H1 (cell line): ENCODE measurements around the gene UMODL1. TPM values are rescaled to one million over a fixed set of nuclear protein-coding genes. Genes with fewer than 3 reads are reported as not detected.
"Not testable (repeated sequence)": the region's sequence is repeated elsewhere in the genome, so short reads cannot be mapped to it uniquely, and the experiment has no call there.

Source experiments
- CTCF ChIA-PET: fragments of 300-600 bp; sonication (Branson Sonifier 250); formaldehyde crosslinking; loops from one replicate; lab custom pipeline; 2021; ENCODE audit not compliant: partially characterized antibody; lab: Charles Lee
- POLR2A ChIA-PET: fragments of 300-600 bp; sonication (Branson Sonifier 250); formaldehyde crosslinking; loops from one replicate; lab custom pipeline; 2021; ENCODE audit warnings: inconsistent platforms; ENCODE audit not compliant: partially characterized antibody; lab: Charles Lee
- DNase-seq, 2 experiments: peaks; one replicate each; pipeline versions ENCODE4 v3.0.0 to v3.0.0-alpha.2; 2010 to 2022; ENCODE audit warnings: low spot score in 2 of 2, low read depth in 1 of 2, mixed read lengths in 1 of 2
- FAIRE-seq: peaks from 2 replicates; lab custom pipeline; 2011; peaks lifted over from hg19 to GRCh38; lab: Jason Lieb, UNC
- H2AFZ ChIP-seq: 2 replicates; pipeline ENCODE4 v1.8.1; 2012; ENCODE audit warnings: low read length, inconsistent platforms
- H2AK5ac ChIP-seq: 2 replicates; pipeline ENCODE4 v1.6.1; 2013; ENCODE audit warnings: low read depth, low read length
- H2BK120ac ChIP-seq: replicated peaks from 2 replicates; pipeline ENCODE3; 2013; ENCODE audit warnings: low read depth, low read length, inconsistent platforms
- H2BK12ac ChIP-seq: 2 replicates; pipeline ENCODE4 v1.6.1; 2013; ENCODE audit warnings: low read depth, low read length
- H2BK15ac ChIP-seq: 2 replicates; pipeline ENCODE4 v1.6.1; 2013; ENCODE audit warnings: low read length
- H2BK20ac ChIP-seq: 2 replicates; pipeline ENCODE4 v1.6.1; 2013; ENCODE audit warnings: low read length
- H2BK5ac ChIP-seq: 2 replicates; pipeline ENCODE4 v1.6.1; 2013; ENCODE audit warnings: low read depth, low read length
- H3K14ac ChIP-seq: 2 replicates; pipeline ENCODE4 v1.6.1; 2013; ENCODE audit warnings: inconsistent platforms; ENCODE audit not compliant: insufficient read length
- H3K18ac ChIP-seq: 2 replicates; pipeline ENCODE4 v1.6.1; 2013; ENCODE audit warnings: low read length; ENCODE audit errors: extremely low read depth
- H3K23ac ChIP-seq: 2 replicates; pipeline ENCODE4 v1.6.1; 2013; ENCODE audit warnings: inconsistent platforms; ENCODE audit not compliant: insufficient read length
- H3K23me2 ChIP-seq: 2 replicates; pipeline ENCODE4 v1.6.1; 2013; ENCODE audit warnings: low read depth, low read length
- H3K27ac ChIP-seq: 2 replicates; pipeline ENCODE4 v1.6.1; 2011; ENCODE audit warnings: low read depth, low read length, inconsistent platforms
- H3K27me3 ChIP-seq, 4 experiments: replicated peaks in 1 of 4; 1 replicate in 1 of 4; 2 replicates in 3 of 4; pipeline versions ENCODE4 v1.6.1 to v1.8.1; 2011 to 2013; ENCODE audit warnings: low read length in 3 of 4, mild to moderate bottlenecking in 3 of 4, inconsistent platforms in 2 of 4, mixed read lengths in 2 of 4, moderate library complexity in 1 of 4; ENCODE audit not compliant: control insufficient read depth in 3 of 4, insufficient read depth in 3 of 4; ENCODE audit errors: extremely low read depth in 1 of 4
- H3K36me3 ChIP-seq, 4 experiments: 2 replicates each; pipeline versions ENCODE4 v1.6.1 to v1.8.1; 2011 to 2013; ENCODE audit warnings: mild to moderate bottlenecking in 4 of 4, low read length in 3 of 4, moderate library complexity in 2 of 4, control low read depth in 1 of 4, inconsistent platforms in 1 of 4; ENCODE audit not compliant: insufficient read depth in 4 of 4, control insufficient read depth in 2 of 4
- H3K4ac ChIP-seq: replicated peaks from 2 replicates; pipeline ENCODE3; 2013; ENCODE audit warnings: low read length, low read depth, mixed read lengths, inconsistent platforms; ENCODE audit not compliant: insufficient read length
- H3K4me1 ChIP-seq, 4 experiments: replicated peaks in 1 of 4; 1 replicate in 1 of 4; 2 replicates in 3 of 4; pipeline versions ENCODE4 v1.6.1 to v1.8.1; 2011 to 2013; ENCODE audit warnings: low read length in 3 of 4, inconsistent platforms in 2 of 4, mixed read lengths in 1 of 4; ENCODE audit not compliant: insufficient read depth in 4 of 4, control insufficient read depth in 3 of 4
- H3K4me2 ChIP-seq, 2 experiments: 2 replicates each; pipeline versions ENCODE4 v1.6.1 to v1.8.1; 2011 to 2013; ENCODE audit warnings: low read depth in 2 of 2, low read length in 2 of 2, control low read depth in 1 of 2, inconsistent platforms in 1 of 2, mild to moderate bottlenecking in 1 of 2; ENCODE audit not compliant: insufficient read depth in 1 of 2
- H3K4me3 ChIP-seq, 4 experiments: fragments of 200-600, 300-600 bp in 1 of 4; sonication (generic), shearing (Covaris generic), sonication (Bioruptor Twin) in 1 of 4; 2 replicates each; pipeline versions ENCODE4 v1.5.1 to v1.8.1; 2011 to 2016; ENCODE audit warnings: low read length in 4 of 4, low read depth in 3 of 4, control low read depth in 2 of 4, inconsistent platforms in 2 of 4, mild to moderate bottlenecking in 2 of 4, mixed read lengths in 1 of 4, moderate library complexity in 1 of 4; ENCODE audit not compliant: insufficient read depth in 2 of 4; ENCODE audit errors: extremely low read depth in 1 of 4
- H3K56ac ChIP-seq: replicated peaks from 2 replicates; pipeline ENCODE3; 2013; ENCODE audit warnings: low read depth, mild to moderate bottlenecking, mixed read lengths, low read length, inconsistent platforms; ENCODE audit not compliant: insufficient read length
- H3K79me1 ChIP-seq: 2 replicates; pipeline ENCODE4 v1.6.1; 2013; ENCODE audit warnings: low read depth, low read length, control low read depth
- H3K79me2 ChIP-seq, 2 experiments: 2 replicates each; pipeline versions ENCODE4 v1.6.1 to v1.8.1; 2012 to 2013; ENCODE audit warnings: low read length in 2 of 2, mild to moderate bottlenecking in 2 of 2, inconsistent platforms in 1 of 2; ENCODE audit not compliant: insufficient read depth in 2 of 2, control insufficient read depth in 1 of 2
- H3K9ac ChIP-seq, 4 experiments: replicated peaks in 1 of 4; 1 replicate in 1 of 4; 2 replicates in 3 of 4; pipeline versions ENCODE4 v1.6.1 to v1.8.1; 2011 to 2013; ENCODE audit warnings: low read depth in 3 of 4, low read length in 3 of 4, control low read depth in 2 of 4, mild to moderate bottlenecking in 2 of 4, moderate library complexity in 2 of 4, inconsistent platforms in 1 of 4; ENCODE audit errors: extremely low read depth in 1 of 4
- H3K9me3 ChIP-seq, 2 experiments: 2 replicates each; pipeline versions ENCODE4 v1.6.1 to v1.8.1; 2012 to 2013; ENCODE audit warnings: mild to moderate bottlenecking in 2 of 2, moderate library complexity in 2 of 2, control low read depth in 1 of 2, inconsistent platforms in 1 of 2, low read depth in 1 of 2, low read length in 1 of 2, mixed read lengths in 1 of 2; ENCODE audit not compliant: insufficient read depth in 2 of 2
- H4K20me1 ChIP-seq, 2 experiments: replicated peaks in 1 of 2; 2 replicates each; pipeline versions ENCODE3 to v1.8.1; 2011 to 2013; ENCODE audit warnings: inconsistent platforms in 2 of 2, low read length in 2 of 2, mild to moderate bottlenecking in 1 of 2; ENCODE audit not compliant: insufficient read depth in 2 of 2, control insufficient read depth in 1 of 2
- H4K5ac ChIP-seq: 2 replicates; pipeline ENCODE4 v1.6.1; 2013; ENCODE audit warnings: low read length, low read depth, mixed read lengths, inconsistent platforms; ENCODE audit not compliant: insufficient read length
- H4K8ac ChIP-seq: 2 replicates; pipeline ENCODE4 v1.8.0; 2013; ENCODE audit warnings: mild to moderate bottlenecking, moderate library complexity, low read length, inconsistent platforms; ENCODE audit not compliant: insufficient read depth; ENCODE audit errors: extremely low read depth
- H4K91ac ChIP-seq: replicated peaks from 2 replicates; pipeline ENCODE3; 2013; ENCODE audit warnings: low read length, mixed read lengths, inconsistent platforms; ENCODE audit not compliant: insufficient read length
- WGBS, 2 experiments: shearing (Covaris generic) in 1 of 2; methylation state at CpG; one replicate each; pipeline versions ENCODE4 v1.1.6 to v1.1.7; 2013 to 2015; ENCODE audit warnings: low lambda C conversion rate in 2 of 2, mixed read lengths in 2 of 2, inconsistent platforms in 1 of 2, low coverage in 1 of 2, missing lambda C conversion rate in 1 of 2; ENCODE audit not compliant: insufficient replicate concordance in 2 of 2, insufficient coverage in 1 of 2, insufficient read length in 1 of 2; ENCODE audit errors: extremely low coverage in 1 of 2, missing lambda C conversion rate in 1 of 2; 5-methylcytosine and 5-hydroxymethylcytosine counted together
- polyA plus RNA-seq, 7 experiments: library from polyadenylated mRNA; depleted of rRNA in 3 of 7; stranded (reverse) in 5 of 7; unstranded in 2 of 7; fragments of >200 nt in 5 of 7; fragments of 200-250 nt in 2 of 7; gene quantifications; 1 replicate in 5 of 7; 2 replicates in 1 of 7; 4 replicates in 1 of 7; pipeline versions ENCODE4 v1.2.1 to v1.2.3, GENCODE V29; 2011 to 2013; ENCODE audit warnings: missing spikeins in 2 of 7, mixed read lengths in 2 of 7
- total RNA-seq: library from RNA; stranded (reverse); fragmentation: NEBNext Ultra II Directional; extraction: Animal tissue kit (Norgen Biotek cat#: 25700); gene quantifications from 2 replicates; pipeline ENCODE4 v1.2.1, GENCODE V29; 2021

The UMODL1 gene
- total and polyA plus RNA-seq, 2 of the 8 experiments (the other 6 are each of a cell fraction or from before 2014, with no cell fraction given): not detected

- H3K18ac ChIP-seq, H2BK120ac ChIP-seq, H2AFZ ChIP-seq, H2AK5ac ChIP-seq, H3K23me2 ChIP-seq, DNase-seq, POLR2A ChIA-PET, H3K4me3 ChIP-seq, H3K36me3 ChIP-seq, H3K4ac ChIP-seq, H3K9ac ChIP-seq, H2BK12ac ChIP-seq, H3K56ac ChIP-seq, H3K4me1 ChIP-seq, H2BK5ac ChIP-seq, H3K23ac ChIP-seq, H4K5ac ChIP-seq, H3K79me2 ChIP-seq, H3K9me3 ChIP-seq, CTCF ChIA-PET, H2BK15ac ChIP-seq, H3K4me2 ChIP-seq, H3K14ac ChIP-seq, H3K27ac ChIP-seq, H4K91ac ChIP-seq, H4K20me1 ChIP-seq, H2BK20ac ChIP-seq, H3K27me3 ChIP-seq, H3K79me1 ChIP-seq, FAIRE-seq: not testable (repeated sequence)
- peak overlapping the region; percentile 28; the same call in 1 of the 2 replicates for H4K8ac ChIP-seq
- 67% methylated on average over 3 of the region's 10 CpGs; no CpG with 5 or more reads in 1 of the 2 experiments for WGBS, 2 experiments
These were observed 7.3 kb downstream of the UMODL1 start for GRCh38 chr21:42078247-42079007.
